Measurements from ENCODE around the gene RBBP8.
"Not testable (repeated sequence)": the region's sequence is repeated elsewhere in the genome, so short reads cannot be mapped to it uniquely, and the experiment has no call there.

The RBBP8 gene

DNA sequence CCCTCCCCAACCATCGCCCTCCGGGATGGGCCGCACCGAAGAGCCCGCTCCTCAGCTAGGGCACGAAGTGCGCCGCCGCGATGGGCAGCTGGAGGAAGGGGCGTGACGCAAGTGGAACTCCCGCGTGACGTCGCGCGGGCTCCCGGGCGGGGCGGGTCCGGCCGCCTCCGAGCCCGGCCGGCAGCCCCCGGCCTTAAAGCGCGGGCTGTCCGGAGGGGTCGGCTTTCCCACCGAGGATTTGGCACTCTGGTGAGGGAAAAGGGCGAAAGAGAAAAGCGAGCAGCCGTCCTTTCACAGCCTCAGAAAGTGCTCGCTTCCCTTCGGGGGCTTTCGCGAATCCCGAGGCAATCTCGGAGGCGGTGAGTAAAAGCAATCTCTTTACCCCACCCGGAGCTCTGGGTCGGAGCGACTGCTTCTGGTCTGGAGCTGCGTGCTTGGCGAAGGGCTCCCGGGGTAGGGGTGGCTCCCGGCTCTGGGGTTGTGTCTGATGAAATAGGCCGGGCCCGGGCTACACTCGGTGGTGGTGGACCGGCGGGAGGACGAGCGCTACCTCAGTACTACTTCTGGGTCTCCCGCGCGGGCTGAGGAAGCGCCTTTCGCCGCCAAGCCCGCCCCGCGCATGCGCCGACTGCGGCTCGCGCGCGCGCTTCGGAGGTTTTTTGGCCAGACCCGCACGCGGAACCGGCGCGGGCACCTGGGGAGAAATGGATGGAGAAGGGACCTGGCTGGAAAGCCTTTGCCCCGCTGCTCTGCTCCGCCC, at the start of gene RBBP8:
RBBP8 (plus strand) TSS at position 123 of the 760 bp plus-strand sequence. CDS start 3,524 bp downstream, outside the sequence.
- DNase-seq: peak; percentile 81

DNA sequence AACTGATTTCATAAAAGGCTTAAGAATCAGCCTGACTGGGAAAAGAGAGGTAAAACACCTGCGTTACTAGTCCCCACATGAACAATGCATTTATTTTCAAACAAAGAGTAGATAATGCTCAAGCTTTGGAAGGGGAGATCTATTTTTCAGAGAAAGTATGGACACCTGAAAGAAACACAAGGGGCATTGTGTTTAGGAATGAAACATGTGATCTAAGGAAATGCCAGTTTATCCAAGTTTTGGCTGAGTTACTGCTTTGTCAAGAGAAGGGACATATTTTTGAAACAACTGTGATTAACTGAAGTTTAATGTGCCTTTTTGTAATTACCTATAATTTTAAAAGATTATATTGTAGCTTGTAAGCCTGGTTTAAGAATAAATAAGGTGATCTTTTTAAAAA, 49.3 kb upstream of the RBBP8 start:
- no peak for DNase-seq

DNA sequence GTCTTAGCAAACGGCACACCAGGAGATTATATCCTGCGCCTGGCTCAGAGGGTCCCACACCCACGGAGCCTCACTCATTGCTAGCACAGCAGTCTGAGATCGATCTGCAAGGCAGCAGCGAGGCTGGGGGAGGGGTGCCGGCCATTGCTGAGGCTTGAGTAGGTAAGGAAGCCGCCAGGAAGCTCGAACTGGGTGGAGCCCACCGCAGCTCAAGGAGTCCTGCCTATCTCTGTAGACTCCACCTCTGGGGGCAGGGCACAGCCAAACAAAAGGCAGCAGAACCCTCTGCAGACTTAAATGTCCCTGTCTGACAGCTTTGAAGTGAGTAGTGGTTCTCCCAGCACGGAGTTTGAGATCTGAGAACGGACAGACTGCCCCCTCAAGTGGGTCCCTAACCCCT, 47.4 kb upstream of the RBBP8 start:
- DNase-seq: not testable (repeated sequence)

DNA sequence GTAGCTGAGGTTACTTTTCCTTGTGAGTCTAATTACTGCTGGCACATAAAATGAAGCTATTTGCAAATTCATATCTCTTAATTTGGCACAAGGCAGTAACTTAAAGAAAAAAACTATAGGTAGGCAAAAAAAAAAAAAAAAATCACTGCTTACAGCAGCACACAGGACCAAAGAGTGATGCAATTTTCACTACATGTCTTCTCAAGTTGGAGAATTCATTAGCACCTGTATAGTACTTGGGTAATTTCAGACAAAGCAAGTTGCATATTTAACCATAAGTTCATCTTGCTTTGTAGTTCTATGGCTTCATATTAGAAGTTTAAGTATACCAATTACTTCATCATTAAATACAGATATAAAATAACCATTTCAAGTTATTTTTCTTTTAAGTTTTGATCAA, 33.7 kb upstream of the RBBP8 start:
- no peak for DNase-seq

DNA sequence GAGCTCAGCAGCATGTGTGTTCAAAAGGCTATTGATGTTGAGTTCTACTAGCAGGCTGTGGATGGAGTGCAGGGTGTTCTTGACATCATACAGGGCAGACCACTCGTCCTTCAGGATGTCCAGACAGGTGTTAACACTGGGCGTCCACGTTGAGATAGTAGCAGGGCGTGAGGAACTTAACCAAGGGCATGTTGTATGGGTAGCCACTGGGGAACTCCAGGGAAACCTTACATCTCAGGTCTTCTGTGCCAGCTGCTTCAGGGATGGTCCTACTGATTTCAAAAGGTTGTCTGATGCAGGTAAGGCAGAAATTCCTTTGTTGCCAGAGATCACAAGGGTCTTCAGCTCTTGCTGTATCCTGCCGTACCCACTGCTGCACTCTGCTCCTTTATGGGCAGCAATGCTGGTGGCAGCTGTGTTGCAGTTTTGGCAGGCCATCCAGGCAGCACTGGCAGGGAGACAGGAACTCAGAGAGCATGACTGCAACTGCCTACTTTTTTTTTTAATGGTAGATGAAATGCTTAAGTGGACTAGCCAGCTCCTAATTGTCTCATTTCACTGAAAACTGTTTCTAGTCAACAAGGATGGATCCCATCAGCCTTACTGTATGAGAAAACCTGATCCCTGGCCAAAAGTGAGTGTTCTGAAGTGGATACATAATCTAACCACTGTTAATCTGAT, 32.4 kb upstream of the RBBP8 start:
- DNase-seq: no peak

DNA sequence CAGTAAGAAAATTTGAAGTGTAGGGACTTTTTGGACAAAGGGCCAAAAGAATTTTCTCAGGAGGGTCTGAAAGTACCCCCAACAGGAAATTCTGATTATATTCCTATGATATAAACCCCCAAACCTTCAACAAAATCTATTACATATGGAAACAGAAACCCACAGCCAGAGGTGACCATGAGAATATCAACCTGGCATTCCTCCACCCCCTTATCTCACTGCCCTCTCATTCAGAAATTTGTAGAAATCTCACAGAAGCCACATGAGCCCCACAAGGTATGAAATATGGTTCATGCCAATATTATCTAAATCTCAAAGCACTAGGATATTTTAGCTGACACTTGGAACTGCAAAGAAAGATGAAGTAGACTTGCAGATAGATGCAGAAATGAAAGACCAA, 31.0 kb upstream of the RBBP8 start:
- DNase-seq: no peak

DNA sequence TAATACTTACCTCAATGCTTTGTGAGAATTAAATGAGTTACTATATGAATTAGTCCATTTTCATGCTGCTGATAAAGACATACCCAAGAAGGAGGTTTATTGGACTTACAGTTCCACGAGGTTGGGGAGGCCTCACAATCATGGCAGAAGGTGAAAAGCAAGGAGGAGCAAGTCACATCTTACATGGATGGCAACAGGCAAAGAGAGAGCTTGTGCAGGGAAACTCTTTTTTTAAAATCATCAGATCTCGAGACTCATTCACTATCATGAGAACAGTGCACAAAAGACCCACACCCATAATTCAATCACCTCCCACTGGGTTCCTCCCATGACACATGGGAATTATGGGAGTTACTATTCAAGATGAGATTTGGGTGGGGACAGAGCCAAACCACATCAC, 29.9 kb upstream of the RBBP8 start:
- not testable (repeated sequence) for DNase-seq

DNA sequence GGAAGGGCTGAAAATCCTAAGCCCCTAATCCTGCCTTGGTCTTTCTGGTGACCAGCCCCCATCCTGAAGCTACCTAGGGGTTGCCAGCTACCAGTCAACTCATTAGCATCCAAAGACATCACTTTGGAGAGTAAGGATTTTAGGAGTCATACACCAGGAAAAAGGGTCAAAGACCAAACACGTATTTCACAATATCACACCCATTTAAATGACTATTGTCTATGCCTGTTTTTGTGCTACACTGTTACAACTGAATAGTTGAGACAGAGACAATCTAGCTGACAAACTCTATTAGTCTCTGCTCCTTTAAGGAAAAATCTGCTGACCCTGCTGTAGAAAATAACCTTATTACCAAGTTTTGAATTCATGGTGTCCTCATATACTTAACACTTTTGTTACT, 21.0 kb upstream of the RBBP8 start:
- no peak for DNase-seq

DNA sequence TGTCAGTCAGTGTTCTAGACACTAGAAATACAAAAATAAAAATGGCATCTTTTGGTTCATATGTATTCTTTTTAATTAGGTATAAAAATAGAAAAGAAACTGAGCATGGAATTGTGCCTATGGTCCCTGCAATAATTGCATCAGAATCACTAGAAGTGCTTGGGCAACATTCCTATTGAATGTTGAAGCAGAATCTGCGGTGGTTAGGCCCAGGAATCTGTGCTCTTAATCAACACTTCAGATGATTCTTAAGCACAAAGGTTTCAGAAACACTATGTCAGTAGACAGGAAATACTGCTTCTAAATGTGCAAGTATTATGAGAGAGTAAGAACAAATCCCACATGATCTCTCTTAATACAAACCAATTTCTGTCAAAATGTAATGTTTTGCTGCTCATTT, 20.3 kb upstream of the RBBP8 start:
- no peak for DNase-seq

DNA sequence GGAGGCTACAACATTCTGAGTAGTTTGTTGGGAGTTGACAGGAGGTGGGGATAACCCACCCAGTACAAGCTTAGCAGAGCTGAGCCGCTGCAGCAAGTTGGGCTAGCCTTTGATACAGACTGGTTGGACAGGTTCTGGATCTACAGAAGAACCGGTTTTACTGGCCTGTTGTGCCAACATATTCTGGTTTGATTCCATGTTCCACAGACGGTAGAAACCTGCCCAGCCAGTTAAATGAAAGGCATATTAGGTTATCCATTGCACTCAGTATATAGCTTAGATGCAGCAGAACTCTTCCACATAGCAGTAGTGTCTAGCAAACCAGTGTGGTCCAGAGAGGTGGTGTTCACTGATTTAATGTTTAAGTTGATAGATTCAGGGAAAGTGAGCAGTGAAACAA, 19.3 kb upstream of the RBBP8 start:
- no peak for DNase-seq

DNA sequence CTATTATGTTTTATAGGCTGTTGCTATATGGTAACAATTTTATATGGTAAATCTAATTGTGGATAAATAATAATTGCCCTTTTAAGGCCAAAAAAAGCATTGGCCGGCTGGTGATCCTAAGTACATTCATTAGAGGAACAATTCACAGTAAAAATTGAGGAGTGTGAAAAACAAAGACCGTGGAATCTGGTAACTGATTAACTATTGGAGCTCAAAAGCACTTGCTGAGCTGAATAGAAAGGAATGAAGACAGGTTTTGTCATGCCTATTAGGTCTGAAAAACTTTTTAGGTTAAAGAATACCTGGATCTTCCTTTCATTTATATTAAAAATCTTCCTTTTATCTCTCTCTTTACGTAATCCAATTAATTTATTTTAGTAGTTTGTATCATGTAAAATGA, 18.5 kb upstream of the RBBP8 start:
- DNase-seq: no peak

DNA sequence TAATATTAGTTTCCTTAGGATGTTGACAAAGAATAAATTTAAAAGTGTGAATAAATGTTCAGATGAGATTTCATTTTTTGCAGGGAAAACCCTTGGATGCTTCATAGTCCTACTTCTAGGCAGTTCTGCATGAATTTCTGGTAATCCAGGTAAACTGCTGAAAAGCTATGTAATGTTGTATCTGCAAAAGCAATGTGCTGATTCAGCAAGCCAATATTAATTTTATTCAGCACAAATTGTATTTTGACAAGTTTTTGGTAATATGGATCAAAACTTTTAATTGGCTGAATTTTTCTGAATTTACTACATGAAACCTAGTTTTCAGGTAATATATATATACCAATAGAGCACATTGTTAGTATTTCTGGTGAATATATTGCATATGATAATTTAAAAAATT, 17.8 kb upstream of the RBBP8 start:
- no peak for DNase-seq

DNA sequence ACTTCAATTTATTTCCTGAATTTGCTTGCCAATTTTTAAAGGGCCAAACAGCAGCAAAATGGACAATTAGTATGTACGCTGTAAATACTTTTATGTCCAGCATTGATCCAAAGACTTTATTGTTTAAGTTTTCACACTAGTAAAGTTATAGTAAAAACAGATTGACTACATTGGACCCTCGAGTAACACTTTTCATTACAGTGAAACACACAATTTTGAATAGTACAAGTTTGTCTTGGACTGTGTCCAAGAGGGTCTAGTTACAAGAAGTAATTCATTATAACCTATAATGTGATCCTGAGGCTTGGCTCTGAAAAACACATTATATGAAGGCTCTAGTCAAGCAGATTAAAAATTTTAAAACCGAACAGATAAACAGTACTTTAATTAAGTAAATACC, 11.4 kb upstream of the RBBP8 start:
- DNase-seq: no peak

DNA sequence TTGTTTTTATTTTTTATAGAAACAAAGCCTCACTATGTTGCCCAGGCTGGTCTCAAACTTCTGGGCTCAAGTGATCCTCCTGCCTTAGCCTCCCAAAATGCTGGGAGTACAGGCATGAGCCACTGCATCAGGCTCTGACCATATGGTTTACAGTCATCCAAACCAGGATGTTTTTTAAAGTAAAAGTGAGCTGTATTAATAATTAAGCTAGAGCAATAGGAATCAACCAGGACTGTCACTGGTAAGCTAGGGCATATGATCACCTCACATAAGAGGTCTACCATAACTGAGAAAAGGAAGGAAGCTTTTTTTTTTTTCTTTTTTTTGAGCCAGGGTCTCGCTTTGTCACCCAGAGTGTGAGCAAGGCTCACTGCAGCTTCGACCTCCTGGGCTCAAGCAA, 8.5 kb upstream of the RBBP8 start:
- DNase-seq: no peak

DNA sequence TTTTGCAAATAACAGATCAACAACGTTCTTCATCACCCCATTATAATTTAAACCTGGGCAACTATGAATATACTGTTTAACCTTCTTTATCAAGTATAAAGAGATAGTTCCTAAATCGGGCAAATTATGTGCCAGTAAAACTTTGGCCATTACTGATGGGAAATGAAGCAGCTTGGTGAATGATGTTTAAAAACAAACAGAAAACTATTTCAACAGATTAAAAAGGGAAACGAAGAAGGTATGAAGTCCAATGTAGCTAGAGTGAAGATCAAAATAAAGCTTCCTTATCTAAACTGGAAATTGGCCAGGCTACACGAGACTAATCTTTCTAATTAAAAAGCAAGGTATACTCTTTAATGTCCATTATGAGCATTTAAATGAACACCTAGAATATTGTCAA, 6.7 kb upstream of the RBBP8 start:
- no peak for DNase-seq

DNA sequence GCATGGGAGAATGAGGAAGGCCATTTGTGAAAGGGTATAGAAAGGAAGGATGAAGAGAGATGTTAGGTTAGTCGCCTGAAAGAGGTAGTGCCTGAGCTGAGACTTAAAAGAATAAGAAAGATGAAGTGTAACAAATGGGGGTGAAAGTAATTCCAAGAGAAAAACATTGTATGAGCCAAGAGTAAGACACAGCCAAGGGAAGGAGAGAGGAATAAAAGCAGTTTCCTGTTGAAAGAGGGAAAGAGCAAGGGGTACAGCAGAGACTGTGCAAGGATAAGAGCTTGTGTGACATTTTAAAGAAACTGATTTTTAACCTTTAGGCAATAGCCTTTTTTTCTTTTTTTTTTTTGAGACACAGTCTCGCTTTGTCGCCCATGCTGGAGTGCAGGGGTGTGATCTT, 4.8 kb upstream of the RBBP8 start:
- no peak for DNase-seq

DNA sequence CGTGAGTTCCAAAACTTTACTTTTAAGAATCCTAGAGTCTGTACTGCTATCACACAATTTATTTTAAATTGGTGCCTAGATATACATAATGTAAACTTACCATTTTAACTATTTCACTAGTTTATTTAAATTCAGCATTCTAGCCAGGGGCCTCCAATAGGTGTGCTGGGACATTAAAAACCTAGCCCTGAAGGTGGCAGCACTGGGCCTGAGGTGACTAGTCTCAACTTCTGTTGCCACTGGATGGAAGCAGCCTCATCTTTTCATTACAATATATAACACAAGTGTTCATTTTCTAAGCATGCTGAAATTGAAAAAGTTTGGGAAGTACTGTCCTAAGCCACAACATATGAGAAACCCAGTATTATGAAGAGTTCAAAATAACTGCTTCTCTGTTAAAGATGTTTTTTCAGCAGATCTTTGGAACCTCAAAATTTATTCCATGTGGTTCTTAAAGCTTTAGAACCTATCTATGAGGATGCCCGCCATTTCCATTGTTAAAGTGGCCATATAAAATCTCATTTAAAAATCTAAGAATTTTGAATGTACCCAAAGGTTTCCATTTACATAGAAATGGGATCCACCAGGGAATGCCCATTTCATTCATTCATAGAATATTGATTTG, 2.9 kb upstream of the RBBP8 start:
- peak; percentile 75 for DNase-seq

DNA sequence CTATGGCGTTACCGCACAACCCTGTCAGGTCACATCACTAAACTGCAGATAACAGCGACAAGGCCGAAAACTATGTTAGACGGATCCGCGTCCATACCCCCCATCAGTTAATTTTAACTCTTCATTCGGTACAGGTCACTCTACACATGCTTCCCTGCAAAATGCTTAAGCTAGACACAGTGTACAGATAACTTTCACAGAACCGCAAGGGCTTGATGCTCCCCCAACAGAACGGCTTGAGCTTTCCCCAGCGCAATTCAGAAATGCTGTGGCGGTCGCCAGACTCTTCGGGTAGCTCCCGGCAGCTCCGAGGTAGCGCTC, 283 bp upstream of the RBBP8 start:
- no peak for DNase-seq

DNA sequence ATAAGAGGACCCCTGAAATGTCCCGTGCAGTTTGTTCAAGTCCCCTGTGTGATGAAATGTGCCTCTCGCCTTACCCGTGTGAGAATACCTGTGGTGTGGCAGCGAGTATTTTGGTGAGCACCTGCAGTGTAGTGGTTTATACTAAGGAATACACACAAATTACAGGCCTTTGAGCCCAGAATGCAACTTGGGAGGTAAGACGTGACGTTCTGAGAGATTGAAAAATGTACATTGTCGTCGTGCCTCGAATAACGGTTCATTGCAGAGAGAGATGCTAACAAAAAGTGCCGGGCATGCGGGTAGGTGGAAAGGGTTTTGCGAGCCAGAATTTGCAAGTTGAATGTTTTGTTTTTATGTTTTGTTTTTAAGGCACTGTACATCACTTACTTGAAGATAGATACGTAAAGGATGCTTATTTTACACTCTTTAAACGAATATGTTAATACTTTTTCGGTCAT, 867 bp downstream of the RBBP8 start:
- no peak for DNase-seq

DNA sequence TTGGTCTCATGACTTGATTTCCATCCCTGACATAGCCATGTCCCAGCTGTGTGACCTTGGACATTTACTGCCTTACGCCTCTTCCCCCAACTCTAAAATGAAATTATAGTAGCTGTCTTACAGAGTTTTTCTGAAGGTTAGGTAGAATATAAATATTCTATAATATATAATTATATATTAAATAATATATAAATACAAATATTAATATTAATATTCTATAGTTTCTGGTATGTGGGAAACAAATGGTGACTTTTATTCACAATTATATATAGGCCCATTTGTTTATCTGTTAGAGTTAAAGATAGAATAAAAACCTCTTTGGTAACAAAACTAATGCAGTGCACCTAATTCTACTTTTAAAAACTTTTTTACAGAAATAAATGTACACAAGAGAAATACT, 1.7 kb downstream of the RBBP8 start:
- no peak for DNase-seq

DNA sequence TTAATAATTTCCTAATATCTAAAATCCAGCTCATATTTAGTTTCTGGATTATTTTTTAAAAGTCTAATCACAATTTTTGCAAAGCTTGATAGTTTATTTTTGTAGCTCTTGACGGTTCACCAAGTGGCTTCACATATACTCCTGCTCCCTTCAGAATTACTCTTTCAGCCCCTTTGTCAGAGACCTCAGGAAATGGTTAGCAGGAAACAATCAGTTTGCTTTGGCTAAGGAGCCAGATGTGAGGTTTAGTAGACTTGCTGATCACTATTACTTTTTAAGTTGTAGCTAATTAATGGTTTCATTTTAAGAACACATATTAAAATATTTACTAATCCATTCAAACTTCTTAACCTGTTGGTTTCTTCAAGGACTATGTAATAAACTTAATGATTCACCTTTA, 2.3 kb downstream of the RBBP8 start:
- no peak for DNase-seq

DNA sequence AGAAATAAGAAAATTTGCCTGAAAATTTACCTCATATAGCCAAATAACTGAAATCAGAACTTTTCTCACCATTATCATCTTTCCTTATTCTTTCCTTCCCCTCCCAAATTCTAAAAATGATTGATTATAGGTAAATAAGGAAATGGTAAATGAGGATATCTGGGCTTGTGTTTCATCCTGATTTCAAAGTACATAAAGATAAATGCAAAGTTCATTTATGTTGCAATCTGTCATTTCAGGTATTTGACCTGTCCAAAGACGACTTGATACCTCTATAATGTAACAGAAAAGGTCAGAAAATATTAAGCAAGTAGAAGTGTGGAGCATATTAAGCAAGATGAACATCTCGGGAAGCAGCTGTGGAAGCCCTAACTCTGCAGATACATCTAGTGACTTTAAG, 3.4 kb downstream of the RBBP8 start:
- DNase-seq: no peak

DNA sequence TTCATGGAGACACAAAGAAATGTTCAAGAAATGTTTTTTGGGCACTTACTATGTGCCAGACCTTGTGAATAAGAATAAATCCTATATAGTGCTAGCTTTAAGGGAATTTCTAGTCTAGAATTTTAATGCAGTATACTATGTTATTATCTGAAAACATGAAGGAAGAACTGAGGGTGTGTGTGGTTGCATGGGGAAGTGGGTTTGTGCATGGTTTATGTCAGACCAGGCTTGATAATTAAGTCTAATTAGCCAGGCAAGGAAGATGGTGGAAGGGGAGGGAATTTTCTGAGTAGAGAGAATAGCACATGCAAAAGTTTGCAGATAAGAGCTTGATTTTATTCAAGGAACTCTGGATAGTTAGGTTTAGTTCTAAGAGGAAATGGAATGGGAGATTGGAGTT, 6.5 kb downstream of the RBBP8 start:
- DNase-seq: no peak

DNA sequence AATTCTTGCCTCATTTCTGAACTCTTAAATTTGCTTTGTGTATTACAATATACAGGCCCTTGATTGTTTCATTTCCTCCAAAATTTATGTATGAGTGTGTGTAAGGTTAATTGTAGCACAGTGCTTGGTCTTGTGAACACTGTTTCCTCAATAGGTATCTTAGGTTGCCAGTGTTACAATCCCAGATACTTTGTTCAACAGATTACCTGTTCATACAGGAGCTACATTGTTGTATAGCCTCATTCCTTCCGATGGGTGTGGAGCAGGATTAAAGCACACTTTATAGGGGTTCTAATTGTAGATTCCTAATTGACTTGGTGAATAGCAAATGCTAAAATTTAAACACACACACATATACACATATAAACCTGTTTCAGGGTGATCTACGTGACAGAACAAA, 10.7 kb downstream of the RBBP8 start:
- no peak for DNase-seq

DNA sequence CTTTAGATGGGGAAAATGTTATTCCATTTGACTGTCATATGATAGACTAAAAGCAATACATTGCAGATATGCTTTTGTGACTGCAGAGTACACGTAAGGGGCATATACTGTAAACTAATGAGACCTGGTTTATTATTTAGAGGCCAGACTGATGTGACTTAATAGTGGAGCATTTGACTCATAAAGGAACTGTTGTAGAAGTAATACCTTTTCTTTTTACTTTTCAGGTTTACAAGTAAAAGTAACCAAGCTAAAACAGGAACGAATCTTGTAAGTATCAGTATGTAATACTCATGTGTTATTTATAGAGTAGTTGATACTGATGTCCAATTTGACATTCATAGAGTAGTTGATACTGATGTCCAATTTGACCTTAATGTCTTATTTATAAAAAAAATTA, 13.1 kb downstream of the RBBP8 start:
- DNase-seq: no peak

All from CD4-positive, alpha-beta T cell treated with Interleukin-15 for 1 hour (primary cell).